Heart left ventricle (tissue), 13 donors: ENCODE measurements around the gene ZNF736.

Experiments used
- POLR2A ChIP-seq, 2 donors: fragments of 450-650 bp; IDR thresholded peaks; one replicate each; pipeline ENCODE4 v1.6.1; 2017; ENCODE audit warnings: antibody characterized with exemption in 2 of 2, mild to moderate bottlenecking in 2 of 2, moderate library complexity in 2 of 2
- TF ChIP-seq, protein P1 (sequence below), 12 donors: fragments of 200-600 bp; sonication (generic) in 4 of 12; IDR thresholded peaks; one replicate each; pipeline versions ENCODE4 v1.5.0 to v1.8.0; 2018 to 2022; ENCODE audit warnings: antibody characterized with exemption in 12 of 12, mild to moderate bottlenecking in 5 of 12
- donor health status: ischemic (EF 13 %, LVEDD 7.1; RV severe dilation, severe dysfunction).
- donor health status: DM: no; HTN: yes; CAD: no.
- donor health status: DM: no; HTN: no; CAD: no.
- donor health status: ischemic (EF 25% LVEDD 6.9; RV normal size, moderate dysfunction).
- donor health status: ischemic (EF 25% LVEDD 5.7; RV mildly dilated, moderate dysfunction).
- donor health status: ischemic (EF 35%, LVEDD 5.7; RV mildly dilated, moderate dysfunction).
- donor health status: nonischemic (EF 11% LVEDD 7.7; RV severe dilation, severe dysfunction).
- donor health status: DM: yes; HTN: yes; CAD: no.
- donor health status: PGD.
- donor health status: ischemic (EF 29% LVEDD 5.4; RV normal size, mild dysfunction).
- donor health status: nonischemic (EF 23%, LVEDD 6.1; RV moderate dilation, normal function).

DNA sequence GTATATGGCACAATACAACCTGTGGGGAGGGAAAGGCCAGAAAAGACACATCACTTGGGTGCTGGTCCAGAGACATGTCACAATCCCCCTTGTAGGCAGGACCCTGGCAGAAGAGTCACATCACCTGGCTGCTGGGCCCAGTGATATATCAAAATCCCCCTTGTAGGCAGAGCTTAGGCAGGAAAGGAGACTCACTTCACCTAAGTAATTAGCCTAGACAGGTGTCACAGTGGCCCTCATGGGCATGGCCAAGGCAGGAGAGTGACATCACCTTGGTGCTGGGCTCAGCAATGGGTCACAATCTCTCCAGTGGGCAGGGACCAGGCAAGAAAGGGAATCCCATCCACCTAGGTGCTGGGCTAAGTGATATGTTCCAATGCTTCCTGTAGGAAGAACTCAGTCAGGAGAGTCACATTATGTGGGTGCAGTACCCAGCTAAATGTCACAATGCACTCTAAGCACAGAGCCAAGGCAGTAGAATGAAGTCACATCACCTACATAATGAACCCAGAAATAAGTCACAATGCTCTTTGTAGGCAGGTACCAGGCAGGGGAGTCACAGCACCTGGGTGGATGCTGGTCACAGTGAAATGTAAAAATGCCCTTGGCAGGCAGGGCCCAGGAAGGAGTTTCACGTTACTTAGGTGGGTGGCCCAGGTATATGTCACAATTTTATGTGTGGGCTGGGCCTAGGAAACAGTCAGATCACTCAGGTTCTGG lies 18.9 kb upstream of the ZNF736 start:
- TF ChIP-seq POLR2A (IDR thresholded peaks at IDR 0.05), result no peak
- TF ChIP-seq, protein P1, sequence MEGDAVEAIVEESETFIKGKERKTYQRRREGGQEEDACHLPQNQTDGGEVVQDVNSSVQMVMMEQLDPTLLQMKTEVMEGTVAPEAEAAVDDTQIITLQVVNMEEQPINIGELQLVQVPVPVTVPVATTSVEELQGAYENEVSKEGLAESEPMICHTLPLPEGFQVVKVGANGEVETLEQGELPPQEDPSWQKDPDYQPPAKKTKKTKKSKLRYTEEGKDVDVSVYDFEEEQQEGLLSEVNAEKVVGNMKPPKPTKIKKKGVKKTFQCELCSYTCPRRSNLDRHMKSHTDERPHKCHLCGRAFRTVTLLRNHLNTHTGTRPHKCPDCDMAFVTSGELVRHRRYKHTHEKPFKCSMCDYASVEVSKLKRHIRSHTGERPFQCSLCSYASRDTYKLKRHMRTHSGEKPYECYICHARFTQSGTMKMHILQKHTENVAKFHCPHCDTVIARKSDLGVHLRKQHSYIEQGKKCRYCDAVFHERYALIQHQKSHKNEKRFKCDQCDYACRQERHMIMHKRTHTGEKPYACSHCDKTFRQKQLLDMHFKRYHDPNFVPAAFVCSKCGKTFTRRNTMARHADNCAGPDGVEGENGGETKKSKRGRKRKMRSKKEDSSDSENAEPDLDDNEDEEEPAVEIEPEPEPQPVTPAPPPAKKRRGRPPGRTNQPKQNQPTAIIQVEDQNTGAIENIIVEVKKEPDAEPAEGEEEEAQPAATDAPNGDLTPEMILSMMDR (IDR thresholded peaks at IDR 0.05), result no peak
